ENCODE results near the gene NEMF.

GRCh38 chr14:49808780-49809179 lies 43.8 kb downstream of the NEMF start:
- TF ChIP-seq CTCF (IDR thresholded peaks at IDR 0.05; ENCODE audit: poor library complexity, severe bottlenecking) (no peak), POLR2AphosphoS5 (IDR thresholded peaks at IDR 0.05) (no peak), REST (IDR thresholded peaks at IDR 0.05; ENCODE audit: borderline replicate concordance) (no peak), RAD21 (conservative IDR thresholded peaks at IDR 0.05) (no peak), EZH2 (IDR thresholded peaks at IDR 0.05; ENCODE audit: borderline replicate concordance, insufficient read depth, low read length, poor library complexity, severe bottlenecking) (no peak), SMC3 (conservative IDR thresholded peaks at IDR 0.05; ENCODE audit: poor library complexity) (no peak), EP300 (conservative IDR thresholded peaks at IDR 0.05; ENCODE audit: poor library complexity, severe bottlenecking) (no peak), MXI1 (conservative IDR thresholded peaks at IDR 0.05; ENCODE audit: poor library complexity, severe bottlenecking) (no peak), TAF1 (IDR thresholded peaks at IDR 0.05; ENCODE audit: low read depth) (no peak)
